GM04503 (cell line): ENCODE measurements around the gene DZIP1L.

Experiments used
- DNase-seq: peaks from one replicate; pipeline ENCODE4 v3.0.0-alpha.2; 2012; ENCODE audit warnings: low read depth

The DZIP1L gene

DNA sequence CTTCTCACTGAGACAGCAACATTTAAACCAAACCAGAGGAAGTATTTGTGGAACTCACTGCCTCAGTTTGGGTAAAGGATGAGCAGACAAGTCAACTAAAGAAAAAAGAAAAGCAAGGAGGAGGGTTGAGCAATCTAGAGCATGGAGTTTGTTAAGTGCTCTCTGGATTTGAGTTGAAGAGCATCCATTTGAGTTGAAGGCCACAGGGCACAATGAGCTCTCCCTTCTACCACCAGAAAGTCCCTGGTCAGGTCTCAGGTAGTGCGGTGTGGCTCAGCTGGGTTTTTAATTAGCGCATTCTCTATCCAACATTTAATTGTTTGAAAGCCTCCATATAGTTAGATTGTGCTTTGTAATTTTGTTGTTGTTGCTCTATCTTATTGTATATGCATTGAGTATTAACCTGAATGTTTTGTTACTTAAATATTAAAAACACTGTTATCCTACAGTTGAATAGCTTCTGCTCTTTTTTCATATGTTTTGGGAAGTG, 82.2 kb downstream of the DZIP1L start:
- DNase-seq = no peak

DNA sequence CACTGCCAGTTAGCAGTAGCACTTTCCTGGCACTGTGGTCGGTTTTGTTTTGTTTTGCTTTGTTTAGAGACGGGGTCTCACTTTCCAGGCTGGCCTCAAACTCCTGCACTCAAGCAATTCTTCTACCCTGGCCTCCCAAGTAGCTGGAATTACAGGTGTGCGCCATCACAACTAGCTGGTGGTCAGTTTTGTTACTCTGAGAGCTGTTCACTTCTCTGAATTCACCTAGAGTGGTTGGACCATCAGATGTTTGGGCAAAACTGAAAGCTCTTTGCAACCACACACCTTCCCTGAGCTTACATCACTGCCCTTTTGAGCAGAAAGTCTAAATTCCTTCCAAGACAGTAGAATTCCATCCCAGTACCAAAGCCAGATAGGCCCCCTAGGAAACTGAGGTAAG, 82.8 kb downstream of the DZIP1L start:
- no peak for DNase-seq

DNA sequence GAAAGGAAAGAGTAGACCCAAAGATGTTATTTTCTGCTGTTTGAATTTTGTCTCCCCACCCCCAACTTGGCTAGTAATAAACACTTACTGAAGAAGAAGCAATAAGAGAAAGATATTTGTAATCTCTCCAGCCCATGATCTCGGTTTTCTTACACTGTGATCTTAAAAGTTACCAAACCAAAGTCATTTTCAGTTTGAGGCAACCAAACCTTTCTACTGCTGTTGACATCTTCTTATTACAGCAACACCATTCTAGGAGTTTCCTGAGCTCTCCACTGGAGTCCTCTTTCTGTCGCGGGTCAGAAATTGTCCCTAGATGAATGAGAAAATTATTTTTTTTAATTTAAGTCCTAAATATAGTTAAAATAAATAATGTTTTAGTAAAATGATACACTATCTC, 83.9 kb downstream of the DZIP1L start:
- no peak for DNase-seq

DNA sequence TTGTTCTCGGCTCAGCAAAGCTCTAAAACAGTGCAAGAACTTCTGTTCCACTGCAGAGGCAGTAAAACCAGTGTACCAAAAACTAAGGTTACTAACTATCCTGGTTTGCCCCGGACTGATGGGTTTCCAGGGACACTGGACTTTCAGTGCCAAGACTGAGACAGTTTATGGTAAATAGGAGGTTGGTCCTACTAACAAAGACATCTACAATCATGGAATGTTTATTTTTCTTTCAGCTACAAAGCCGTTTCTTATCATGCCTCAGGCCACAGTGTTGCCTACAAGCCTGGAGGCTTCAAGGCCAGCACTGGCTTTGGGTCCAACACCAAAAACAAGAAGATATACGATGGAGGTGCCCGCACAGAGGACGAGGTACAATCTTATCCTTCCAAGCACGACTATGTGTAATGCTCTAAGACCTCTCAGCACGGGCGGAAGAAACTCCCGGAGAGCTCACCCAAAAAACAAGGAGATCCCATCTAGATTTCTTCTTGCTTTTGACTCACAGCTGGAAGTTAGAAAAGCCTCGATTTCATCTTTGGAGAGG, 84.6 kb downstream of the DZIP1L start:
- no peak for DNase-seq

DNA sequence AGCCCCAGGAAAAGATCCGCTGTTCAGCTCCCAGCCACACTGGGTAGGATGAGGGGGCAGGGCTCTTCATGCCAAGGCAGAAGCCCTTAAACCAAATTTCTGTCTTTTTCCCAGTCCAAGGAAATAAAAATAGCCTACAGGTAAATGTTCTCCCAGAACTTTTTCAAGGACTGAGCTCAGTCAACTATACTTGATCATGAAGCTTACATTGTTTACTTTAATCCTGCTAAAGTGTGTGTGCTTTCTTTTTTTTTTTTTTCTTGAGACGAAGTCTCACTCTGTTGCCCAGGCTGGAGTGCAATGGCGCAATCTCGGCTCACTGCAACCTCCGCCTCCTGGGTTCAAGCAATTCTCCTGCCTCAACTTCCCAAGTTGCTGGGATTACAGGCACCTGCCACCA, 87.6 kb downstream of the DZIP1L start:
- no peak for DNase-seq

DNA sequence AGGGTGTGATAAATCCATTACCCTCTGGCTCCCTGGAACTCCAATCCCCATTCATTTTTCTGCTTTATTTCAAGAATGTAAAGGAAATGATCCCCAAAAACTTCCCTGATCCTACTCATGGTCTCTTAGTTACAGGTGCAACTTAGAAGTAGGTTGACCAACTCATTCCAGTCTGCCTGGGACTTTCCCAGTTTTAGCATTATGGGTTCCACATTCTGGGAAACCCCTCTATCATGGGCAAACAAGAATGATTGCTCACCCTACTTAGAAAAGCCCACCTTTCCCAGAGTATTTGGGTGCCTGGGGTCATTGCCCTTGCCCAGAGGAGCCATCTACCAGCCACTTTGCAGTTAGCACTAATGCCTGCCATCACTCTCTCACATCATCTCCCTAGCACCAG, 89.9 kb downstream of the DZIP1L start:
- no peak for DNase-seq

DNA sequence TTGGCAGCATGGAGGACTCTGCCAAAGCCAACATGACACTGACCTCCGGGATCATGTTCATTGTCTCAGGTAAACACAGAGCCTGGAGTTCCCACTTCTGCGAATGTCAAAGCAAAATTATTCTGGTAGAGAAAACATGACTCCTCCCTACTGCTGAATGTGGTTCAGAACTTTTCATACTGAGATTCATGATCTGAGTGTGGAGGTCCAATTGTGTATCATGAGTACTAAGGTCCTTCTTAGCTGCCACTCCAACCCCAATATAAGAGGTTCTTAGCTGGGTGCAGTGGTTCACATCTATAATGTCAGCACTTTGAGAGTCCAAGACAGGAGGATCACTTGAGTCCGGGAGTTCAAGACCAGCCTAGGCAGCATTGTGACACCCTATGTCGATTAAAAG, 91.7 kb downstream of the DZIP1L start:
- DNase-seq = no peak

DNA sequence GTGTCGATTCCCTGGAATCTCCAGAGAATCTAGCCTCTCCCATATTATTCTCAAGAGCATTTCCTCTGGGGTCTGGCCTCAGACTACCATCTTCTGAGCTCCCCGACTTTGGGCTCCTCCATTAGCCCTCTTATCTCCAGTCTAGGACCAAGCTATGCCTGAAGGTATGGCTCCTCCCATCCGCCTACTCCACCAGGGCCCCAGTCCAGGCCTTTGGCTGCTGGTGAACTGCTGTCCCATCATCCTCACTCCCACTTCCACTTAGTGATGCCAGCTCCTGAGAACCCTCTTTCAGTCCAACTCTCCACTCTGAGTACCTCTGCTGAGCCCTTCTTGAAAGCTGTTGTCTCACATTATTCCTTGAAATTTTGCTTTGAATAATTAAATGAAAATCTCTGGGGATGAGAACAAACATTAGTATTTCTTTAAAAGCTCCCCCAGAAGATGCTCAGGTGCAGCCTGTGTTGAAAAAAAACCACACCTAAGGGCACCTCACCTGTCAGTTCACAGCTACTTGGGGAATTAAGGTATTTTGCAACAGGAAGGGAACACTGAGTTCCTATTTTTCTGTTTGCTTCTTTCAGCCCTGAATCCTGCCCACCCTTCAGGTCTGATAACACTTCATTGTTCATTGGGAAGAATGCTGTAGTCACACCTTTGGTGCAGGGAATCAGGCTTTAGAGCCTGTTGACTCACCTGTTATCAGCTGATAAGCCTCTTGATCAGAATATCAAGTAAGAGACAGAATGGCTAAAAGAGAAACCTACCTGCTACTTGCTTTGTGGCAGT, 95.9 kb downstream of the DZIP1L start:
- no peak for DNase-seq

DNA sequence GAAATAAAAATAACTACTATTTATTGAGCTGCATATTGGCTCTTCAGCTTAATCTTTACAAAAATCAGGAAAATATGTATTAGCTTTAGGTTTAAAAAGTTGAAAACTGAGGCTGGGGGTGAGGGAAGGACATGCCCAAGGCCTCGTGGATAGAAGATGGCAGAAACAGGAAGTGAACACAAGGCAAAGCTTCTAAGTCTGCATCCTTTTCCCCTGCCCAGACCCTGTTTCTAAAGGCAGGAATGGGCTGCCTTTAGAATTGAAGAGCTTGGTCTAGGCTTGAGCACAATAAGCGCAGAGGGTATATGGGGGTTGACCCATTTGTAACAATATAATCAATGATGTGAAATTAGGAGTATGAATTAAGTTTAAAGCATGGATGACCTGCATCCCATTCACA, 99.3 kb downstream of the DZIP1L start:
- DNase-seq = no peak

DNA sequence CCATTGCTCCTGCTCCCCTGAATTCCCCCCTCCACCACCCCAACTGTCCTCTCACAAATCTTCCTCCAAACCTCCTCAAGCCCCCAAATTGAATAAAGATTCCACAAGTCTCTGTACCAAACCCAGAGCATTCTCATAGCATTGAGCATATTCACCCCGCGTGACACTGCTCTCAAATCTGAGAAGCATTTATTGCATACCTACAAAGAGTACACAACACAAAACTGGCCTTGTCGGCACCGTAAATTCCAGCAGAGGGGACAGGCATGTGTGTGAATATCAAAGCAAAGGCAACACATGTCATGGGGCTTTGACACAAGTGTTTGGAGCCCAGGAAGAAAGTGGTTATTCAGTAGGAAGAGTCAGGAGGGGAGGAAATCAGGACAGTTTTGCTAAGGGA, 102.9 kb downstream of the DZIP1L start:
- DNase-seq = no peak
